HG03439 (cell line): ENCODE results near the gene PFKFB2.

Experiments used
- ATAC-seq: cut with Tn5 transposase; IDR thresholded peaks from one replicate; pipeline ENCODE4 v1.9.1; 2021; ENCODE audit warnings: mild to moderate bottlenecking, moderate library complexity; ENCODE audit not compliant: unreplicated experiment

Gene PFKFB2

DNA sequence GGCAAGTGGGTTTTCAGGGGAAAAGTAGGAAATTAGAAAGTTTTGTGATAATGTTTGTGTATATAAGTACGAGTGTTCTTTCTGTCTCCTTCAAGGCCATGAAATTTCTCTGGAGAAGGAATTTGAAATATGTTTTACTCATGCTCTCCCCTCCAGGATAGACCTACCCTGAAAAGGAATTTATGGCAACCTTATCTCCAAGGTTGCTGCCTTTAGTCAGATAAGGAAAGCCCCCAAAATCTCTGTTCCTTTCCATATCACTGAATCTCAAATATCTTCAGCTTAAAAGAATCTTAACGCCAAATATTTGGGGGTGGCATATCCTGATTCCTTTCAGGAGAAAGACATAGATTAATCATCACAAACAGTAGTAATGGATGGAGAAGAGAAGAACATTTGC is 35.1 kb downstream of the PFKFB2 start:
- ATAC-seq: no peak

DNA sequence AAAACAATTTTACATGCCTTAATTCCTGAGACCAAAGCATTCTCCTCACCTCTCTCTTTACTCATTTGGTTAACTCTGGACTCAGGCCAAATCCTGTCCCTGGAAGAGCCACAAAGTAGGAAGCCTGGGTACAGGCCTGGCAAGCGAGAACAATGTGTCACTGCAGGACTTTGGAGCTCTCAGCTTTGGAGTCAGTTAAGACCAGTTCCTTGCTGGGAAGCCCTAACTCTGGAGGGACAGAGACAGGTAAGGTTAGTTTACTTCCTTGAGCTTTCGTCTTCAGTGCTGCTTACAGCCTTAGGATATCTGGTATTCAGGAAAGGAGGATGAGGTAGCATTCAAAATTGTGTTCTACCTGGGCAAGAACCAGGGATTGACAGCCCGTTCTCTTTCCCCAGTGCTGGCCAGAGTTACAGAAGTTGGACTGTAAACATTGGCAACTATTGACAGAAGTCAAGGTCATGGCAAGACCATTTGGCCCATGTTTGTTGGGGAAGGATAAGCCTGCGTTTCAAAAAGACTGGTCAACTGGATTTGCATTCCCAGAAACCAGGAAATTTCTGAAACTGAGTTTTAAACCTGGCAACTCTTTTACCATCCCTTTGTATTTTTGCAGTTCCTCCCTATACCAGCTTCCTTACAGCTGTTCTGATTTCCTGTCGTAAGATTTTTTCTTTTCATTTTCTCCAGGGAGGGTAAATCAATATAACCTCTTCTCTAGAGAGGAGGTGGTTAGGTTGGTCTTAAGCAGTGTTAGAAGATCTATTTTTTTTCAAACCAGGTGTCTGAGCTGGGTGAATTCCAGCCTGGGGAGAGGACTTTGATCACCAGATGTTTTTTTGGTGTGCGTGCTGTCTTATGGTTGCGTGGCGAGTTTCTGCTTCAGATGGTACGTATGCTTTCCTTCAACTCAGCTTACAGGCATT is 35.9 kb downstream of the PFKFB2 start, which contains the start of gene C4BPB:
Gene C4BPB, plus strand, starts transcription at position 160 of the 926 bp plus-strand sequence. Its CDS starts 672 bp downstream, at position 832.
- ATAC-seq: no peak

DNA sequence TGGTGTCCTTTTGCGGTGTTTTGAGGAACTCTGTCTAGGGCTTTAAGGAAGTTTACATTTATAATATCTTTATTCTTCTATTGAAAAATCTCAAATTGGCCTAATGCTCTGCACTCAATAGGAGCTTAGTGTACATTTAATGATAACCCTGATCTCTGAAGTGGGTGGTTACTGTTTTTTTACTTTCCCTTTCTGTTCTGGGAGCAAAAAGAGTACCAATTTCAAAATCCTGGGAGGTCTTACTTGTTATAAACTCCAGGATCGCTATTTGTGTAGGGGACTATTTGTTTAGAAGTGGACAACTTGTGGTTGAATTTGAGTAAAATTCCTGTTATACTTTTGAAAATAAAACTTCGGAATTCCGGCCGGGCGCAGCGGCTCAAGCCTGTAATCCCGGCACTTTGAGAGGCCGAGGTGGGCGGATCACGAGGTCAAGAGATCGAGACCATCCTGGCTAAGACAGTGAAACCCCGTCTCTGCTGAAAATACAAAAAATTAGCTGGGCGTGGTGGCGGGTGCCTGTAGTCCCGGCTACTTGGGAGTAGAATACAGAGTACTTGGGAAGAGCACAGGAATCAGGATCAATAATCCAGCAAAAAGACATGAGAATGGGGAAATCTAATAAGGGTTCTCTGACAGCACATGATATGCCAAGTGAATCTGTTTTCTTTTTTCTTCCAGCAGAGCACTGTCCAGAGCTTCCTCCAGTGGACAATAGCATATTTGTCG is 36.7 kb downstream of the PFKFB2 start:
- ATAC-seq: no peak

DNA sequence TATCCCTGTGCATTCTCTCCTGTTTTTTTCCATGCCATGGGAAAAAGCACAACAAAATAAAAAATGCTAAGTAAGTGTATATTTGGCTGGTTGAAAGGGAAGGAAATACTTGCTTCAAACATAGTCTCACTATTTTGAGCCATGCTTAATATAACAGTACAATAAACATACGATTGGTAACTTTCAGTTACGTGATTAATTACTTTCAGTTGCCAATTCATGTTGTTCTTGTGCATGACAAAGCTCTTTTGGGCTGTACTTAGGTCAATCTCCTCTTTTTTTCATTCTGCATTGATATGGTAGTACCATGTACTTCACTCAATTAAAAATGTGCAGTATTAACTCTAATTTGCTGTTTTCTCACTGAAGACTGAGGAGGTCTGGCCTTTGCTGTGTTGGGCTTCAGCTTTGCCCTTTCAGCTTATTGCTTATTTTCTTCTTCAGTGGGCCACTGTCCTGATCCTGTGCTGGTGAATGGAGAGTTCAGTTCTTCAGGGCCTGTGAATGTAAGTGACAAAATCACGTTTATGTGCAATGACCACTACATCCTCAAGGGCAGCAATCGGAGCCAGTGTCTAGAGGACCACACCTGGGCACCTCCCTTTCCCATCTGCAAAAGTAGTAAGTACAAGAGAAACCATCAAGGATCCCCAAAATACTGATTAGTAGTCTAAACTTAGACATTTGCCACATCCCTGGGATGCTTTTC is 38.3 kb downstream of the PFKFB2 start:
- ATAC-seq: no peak

DNA sequence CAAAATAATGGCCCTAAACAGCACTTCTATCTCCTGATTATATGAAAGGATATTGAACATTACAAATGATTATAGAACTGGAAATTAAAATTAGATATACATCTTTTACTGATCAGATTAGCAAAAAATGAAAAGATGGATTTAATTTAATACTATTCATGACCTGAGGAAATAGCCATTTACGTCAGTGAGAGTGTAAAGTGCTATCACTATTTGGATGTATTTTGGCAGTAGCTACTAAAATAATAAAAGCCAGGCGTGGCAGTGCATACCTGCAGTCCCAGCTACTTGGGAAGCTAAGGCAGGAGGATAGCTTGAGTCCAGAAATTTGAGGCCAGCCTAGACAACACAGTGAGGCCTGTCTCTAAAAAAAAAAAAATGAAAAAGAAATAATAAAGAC is 40.9 kb downstream of the PFKFB2 start:
- ATAC-seq: no peak

DNA sequence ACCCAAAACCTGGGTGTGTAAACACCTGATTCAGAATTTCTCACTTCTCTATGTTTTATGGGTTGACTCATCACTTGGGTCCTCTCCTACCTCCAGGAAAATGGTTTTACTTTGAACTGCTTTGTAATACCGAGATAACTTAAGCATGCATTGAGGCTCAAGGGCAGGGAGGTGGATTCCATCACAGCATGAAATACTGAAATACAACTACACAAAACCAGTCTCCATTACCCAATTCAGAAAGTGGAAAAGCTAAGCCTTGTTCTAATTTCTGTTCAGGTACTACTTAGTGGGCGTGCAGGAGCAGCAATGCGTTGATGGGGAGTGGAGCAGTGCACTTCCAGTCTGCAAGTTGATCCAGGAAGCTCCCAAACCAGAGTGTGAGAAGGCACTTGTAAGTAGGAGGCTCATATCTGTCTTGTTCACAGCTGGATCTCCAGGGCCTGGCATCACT is 44.8 kb downstream of the PFKFB2 start:
- ATAC-seq: peak; percentile 80

DNA sequence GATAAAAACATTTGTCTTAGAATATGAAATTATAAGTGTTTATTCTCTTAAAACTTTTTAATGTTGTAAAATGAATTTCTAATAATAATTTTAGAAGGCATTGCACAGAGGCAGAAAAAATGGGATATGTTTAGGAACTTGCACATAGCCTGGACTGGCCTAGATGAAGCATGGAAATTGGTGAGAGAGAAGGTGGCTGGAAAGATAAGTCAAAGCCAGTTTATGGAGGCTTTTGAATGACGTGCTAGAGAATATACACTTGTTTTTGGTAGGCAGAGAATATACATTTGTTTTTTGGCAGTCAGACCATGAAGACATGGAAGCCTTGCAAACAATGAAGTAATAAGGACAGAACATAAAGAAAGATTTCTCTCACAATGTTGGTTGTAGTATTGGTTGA is 48.6 kb downstream of the PFKFB2 start:
- no peak for ATAC-seq

DNA sequence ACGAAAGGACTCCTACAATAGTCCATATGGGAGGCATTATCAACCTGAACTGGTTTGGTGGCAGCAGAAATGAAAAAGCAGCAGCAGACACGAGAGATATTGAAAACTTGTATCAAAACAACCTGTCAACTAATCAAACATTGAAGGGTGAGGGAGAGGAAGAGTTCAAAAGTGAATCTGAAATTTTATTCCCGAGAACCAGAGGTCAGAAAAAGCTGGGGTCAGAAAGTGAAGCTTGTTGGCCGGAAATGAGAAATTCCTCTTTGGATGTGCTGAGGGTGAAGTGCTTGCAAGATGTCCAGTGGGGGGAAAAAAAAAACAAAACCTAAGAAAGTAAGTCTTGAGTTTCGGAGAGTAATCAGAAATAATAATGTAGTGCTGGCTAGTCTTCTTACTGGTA is 49.1 kb downstream of the PFKFB2 start:
- ATAC-seq: no peak

DNA sequence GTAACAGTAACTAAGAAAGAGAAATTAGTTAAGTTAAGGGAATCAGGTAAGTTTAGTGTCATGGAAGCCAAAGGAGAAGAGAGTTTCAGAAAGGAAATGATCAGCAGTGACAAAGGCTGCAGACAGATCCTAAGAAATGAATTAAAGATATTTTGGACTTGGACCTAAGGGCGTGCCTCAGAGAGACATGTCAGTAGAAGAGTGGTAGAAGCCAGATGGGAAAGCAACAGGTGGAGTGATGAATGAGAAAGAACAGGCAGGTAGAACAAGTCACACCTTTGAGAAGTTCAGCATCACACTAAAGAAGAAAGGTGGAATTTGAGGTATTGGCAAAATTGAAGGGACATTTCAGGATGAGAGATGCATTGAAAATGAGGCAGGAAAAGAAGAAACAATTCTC is 49.6 kb downstream of the PFKFB2 start:
- no peak for ATAC-seq

DNA sequence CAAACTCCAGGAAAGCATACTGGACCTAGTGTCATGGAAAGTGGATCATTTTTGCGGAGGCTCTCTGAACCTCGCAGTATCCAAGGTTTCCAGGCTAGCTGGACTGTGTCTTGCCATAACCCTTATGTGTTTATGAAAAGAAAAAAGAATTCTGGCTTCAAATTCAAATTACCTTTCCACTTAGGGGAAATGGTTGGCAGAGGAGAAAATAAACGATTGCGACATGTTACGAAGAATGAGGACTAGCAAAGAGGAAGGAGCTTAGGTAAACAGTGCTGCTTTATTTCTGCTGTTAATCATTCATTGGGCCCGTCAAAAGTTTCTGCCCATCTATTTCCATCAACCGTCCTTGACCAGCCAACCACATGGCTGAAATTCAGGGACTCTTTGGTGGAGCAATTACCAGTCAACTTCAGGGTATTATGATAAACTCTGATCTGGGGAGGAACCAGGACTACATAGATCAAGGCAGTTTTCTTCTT is 50.9 kb downstream of the PFKFB2 start, which contains the start of gene C4BPA:
Gene C4BPA, plus strand, starts transcription at position 342 of the 482 bp plus-strand sequence. CDS start 8,793 bp downstream, outside the sequence.
- no peak for ATAC-seq

DNA sequence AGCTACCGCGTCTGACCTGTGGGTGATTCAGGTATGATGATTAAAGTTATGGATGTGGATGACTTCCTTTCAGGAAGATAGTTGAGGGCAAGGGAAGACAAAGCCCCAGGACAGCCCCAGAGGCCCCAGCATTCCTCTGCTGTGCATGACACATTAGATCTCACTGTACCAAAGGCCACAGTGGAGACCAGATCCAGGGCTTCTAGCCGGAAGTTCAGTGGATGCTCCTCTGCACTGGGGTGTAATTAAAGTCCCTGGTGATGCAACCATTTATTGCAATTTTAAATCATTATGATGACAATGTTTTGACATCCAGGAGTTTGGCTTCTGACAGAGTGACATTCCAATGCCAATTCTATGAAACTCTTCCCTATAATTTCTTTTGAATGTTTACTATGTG is 55.9 kb downstream of the PFKFB2 start:
- no peak for ATAC-seq

DNA sequence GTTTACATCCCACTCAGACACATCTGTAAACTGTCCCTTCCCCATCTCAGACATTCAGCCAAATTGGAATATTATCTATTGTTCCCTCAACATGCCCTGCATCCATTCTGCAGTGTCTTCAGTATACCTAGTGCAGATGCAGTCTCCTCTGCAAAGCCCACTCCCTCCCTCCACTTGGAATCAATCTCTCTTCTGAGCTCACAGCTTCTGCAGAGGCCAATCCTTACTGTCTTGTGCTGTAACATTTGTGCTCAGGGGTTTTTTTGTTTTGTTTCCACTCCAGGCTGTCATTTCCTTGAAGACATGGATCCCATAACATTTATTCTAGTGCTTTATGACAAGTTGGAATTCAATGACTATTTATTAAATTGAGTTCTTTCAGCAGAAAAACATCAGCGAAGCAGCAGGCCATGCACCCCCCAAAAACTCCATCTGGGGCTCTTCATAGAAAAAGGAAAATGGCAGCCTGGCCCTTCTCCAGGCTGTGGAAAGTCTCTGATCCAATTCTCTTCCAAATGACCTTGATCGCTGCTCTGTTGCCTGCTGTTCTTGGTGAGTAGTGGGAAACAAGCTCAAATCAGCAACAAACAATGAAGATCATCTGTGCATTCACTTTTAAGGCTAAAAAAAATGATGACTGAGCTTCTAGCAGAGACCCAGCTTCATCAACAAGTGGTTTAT is 59.7 kb downstream of the PFKFB2 start:
- no peak for ATAC-seq

DNA sequence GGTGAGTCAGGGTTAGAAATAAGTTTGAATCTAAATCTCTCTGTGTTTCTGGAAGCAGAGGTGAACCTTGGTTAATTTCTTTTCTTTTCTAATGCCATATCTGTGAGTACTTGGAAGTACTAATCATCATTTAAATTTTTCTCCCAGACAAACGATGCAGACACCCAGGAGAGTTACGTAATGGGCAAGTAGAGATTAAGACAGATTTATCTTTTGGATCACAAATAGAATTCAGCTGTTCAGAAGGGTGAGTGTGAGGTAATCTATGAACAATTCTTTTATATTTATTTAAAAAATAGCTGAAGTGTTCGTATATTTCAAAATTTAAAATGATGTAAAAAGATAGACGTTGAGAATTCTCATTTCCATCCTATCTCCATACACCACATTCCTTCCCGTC is 62.2 kb downstream of the PFKFB2 start:
- ATAC-seq: no peak

DNA sequence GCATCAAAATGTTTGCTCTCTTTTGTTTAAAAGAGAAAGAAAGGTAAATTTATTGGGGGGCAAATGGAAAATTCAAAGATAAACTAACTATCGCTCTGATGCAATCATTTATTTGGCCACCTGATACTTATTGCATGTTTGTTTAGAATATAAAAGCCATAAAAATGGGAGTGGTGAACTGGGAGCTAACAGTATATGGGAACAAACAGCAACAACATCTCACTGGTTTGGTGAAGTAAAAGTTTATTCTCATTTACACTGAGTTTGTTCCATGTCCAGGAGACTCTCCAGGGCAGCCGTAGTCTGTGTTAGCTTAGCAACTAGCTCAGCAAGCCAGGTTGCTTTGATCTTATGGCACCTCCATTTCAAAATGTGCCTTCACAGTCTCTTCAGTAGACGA is 71.3 kb downstream of the PFKFB2 start:
- ATAC-seq: no peak

DNA sequence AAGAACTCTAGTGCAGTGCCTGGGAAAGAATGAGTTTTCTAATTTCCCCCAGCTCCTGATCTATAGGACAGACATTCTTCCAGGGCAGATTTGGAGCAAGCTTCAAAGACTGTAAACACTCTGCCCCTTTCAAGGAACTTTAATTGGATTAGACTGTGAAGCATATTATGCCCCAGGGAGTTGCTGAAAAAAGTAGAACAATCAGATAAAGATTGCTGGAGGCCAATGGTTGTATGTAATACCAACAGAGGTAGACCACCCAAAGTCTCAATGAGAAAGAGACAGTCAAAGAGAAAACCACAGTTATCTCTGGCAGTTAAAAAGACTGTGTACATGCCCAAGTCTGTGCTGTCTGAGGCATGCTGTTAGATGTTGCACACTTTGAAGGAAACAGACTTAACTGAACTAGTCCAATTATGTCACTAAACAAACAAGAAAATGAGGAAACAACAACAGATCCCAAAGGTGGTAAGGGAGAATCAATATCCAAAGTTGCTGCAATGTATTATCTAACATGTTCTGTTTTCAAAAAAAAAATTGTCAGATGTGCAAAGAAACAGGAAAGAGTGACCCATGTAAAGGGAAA is 75.4 kb downstream of the PFKFB2 start:
- no peak for ATAC-seq

DNA sequence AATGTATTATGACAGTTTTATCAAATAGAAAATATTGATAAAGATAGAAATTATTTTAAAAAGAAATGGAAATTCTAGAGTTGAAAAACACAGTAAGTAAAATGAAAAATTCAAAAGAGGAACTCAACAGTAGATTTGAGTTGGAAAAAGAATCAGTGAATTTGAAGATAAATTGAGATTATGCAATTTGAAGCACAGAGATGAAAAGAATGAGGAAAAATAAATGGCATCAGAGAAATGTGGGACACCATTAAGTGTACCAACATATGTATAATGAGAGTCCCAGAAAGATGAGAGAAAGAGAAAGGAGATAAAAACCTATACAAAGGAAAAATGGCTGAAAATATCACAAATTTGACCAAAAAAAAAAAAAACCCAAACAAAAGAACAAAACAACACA is 76.0 kb downstream of the PFKFB2 start:
- no peak for ATAC-seq
